Ishikawa (cell line): Measurements from ENCODE around the gene SPARCL1.

Experiments
- CEBPB ChIP-seq: IDR thresholded peaks from 2 replicates; pipeline ENCODE4 v1.6.1; 2012
- CREB1 ChIP-seq: IDR thresholded peaks from 2 replicates; pipeline ENCODE4 v1.6.1; 2012; ENCODE audit warnings: low read depth
- EGR1 ChIP-seq: IDR thresholded peaks from 2 replicates; pipeline ENCODE4 v1.6.1; 2012
- EP300 ChIP-seq: IDR thresholded peaks from 2 replicates; pipeline ENCODE4 v1.6.1; 2012; ENCODE audit warnings: borderline replicate concordance
- FOXM1 ChIP-seq: IDR thresholded peaks from 2 replicates; pipeline ENCODE4 v1.6.1; 2012; ENCODE audit warnings: low read depth, borderline replicate concordance
- NFIC ChIP-seq: IDR thresholded peaks from 2 replicates; pipeline ENCODE4 v1.6.1; 2012
- RAD21 ChIP-seq: IDR thresholded peaks from 2 replicates; pipeline ENCODE4 v1.6.1; 2012; ENCODE audit warnings: low read depth
- TAF1 ChIP-seq: IDR thresholded peaks from 2 replicates; pipeline ENCODE4 v1.6.1; 2012; ENCODE audit warnings: low read depth, mild to moderate bottlenecking
- TCF12 ChIP-seq: IDR thresholded peaks from 2 replicates; pipeline ENCODE4 v1.6.1; 2012; ENCODE audit warnings: low read depth
- TEAD4 ChIP-seq: IDR thresholded peaks from 2 replicates; pipeline ENCODE4 v1.6.1; 2012
- YY1 ChIP-seq: IDR thresholded peaks from 2 replicates; pipeline ENCODE4 v1.6.1; 2012; ENCODE audit warnings: low read depth
- ZBTB7A ChIP-seq: IDR thresholded peaks from 2 replicates; pipeline ENCODE4 v1.6.1; 2012; ENCODE audit warnings: low read depth
- TF ChIP-seq, protein P1 (sequence below): IDR thresholded peaks from 2 replicates; pipeline ENCODE4 v1.6.1; 2012; ENCODE audit warnings: low read depth, mild to moderate bottlenecking
- TF ChIP-seq, protein P2 (sequence below): IDR thresholded peaks from 2 replicates; pipeline ENCODE4 v1.6.1; 2012
- TF ChIP-seq, protein P3 (sequence below): IDR thresholded peaks from 2 replicates; pipeline ENCODE4 v1.6.1; 2012

SPARCL1 gene

DNA sequence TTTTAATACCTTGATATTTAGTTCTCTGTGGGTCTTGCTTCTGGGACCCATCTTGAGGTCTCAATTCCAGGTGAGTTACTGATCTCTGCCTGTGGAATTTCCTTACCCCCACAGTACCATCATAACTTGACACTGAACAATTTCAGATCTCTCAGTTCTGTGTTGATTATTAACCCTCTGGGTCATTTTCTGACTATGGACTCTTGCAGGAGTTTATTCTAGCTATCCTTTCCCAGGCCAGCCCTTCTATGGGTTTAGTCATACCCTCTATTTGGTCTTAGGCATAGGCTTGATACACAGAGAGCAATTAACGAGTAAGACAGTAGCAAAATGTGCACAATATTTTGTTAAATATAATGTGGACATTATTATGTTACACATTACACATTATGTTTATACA, 3.7 kb upstream of the SPARCL1 start:
- TF ChIP-seq TEAD4 (no peak), TCF12 (no peak), NFIC (no peak), YY1 (no peak), CEBPB (no peak), CREB1 (no peak), RAD21 (no peak), EP300 (no peak), FOXM1 (no peak), TAF1 (no peak), EGR1 (no peak), ZBTB7A (no peak)
- TF ChIP-seq, protein P1, sequence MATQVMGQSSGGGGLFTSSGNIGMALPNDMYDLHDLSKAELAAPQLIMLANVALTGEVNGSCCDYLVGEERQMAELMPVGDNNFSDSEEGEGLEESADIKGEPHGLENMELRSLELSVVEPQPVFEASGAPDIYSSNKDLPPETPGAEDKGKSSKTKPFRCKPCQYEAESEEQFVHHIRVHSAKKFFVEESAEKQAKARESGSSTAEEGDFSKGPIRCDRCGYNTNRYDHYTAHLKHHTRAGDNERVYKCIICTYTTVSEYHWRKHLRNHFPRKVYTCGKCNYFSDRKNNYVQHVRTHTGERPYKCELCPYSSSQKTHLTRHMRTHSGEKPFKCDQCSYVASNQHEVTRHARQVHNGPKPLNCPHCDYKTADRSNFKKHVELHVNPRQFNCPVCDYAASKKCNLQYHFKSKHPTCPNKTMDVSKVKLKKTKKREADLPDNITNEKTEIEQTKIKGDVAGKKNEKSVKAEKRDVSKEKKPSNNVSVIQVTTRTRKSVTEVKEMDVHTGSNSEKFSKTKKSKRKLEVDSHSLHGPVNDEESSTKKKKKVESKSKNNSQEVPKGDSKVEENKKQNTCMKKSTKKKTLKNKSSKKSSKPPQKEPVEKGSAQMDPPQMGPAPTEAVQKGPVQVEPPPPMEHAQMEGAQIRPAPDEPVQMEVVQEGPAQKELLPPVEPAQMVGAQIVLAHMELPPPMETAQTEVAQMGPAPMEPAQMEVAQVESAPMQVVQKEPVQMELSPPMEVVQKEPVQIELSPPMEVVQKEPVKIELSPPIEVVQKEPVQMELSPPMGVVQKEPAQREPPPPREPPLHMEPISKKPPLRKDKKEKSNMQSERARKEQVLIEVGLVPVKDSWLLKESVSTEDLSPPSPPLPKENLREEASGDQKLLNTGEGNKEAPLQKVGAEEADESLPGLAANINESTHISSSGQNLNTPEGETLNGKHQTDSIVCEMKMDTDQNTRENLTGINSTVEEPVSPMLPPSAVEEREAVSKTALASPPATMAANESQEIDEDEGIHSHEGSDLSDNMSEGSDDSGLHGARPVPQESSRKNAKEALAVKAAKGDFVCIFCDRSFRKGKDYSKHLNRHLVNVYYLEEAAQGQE, result no peak
- TF ChIP-seq, protein P2, sequence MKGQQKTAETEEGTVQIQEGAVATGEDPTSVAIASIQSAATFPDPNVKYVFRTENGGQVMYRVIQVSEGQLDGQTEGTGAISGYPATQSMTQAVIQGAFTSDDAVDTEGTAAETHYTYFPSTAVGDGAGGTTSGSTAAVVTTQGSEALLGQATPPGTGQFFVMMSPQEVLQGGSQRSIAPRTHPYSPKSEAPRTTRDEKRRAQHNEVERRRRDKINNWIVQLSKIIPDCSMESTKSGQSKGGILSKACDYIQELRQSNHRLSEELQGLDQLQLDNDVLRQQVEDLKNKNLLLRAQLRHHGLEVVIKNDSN, result no peak
- TF ChIP-seq, protein P3, sequence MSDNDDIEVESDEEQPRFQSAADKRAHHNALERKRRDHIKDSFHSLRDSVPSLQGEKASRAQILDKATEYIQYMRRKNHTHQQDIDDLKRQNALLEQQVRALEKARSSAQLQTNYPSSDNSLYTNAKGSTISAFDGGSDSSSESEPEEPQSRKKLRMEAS, result no peak

DNA sequence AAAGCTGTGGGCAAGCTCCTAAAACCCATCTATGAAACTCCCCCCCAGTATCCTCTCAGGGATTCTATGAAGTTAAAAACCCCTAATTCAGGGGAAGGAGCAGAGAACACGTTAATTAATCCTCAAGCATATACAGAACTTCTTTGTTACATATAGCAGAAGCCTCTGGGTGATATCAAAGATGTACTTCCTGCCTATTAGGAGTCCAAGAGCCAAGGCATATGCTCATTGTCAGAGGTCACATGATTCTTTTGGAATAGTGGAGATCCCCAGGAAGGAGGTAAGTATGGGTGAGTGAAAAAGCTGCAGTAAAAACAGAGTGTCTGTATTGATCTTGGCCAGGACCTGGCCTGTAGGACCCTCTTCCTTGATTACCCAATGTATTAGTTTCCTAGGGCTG, 2.9 kb upstream of the SPARCL1 start:
- TF ChIP-seq, protein P3, result no peak
- TF ChIP-seq ZBTB7A (no peak), FOXM1 (no peak), YY1 (no peak), TCF12 (no peak), EP300 (no peak), NFIC (no peak), EGR1 (no peak), TAF1 (no peak), CEBPB (no peak), RAD21 (no peak)
- TF ChIP-seq, protein P1, result no peak
- TF ChIP-seq, protein P2, result no peak

DNA sequence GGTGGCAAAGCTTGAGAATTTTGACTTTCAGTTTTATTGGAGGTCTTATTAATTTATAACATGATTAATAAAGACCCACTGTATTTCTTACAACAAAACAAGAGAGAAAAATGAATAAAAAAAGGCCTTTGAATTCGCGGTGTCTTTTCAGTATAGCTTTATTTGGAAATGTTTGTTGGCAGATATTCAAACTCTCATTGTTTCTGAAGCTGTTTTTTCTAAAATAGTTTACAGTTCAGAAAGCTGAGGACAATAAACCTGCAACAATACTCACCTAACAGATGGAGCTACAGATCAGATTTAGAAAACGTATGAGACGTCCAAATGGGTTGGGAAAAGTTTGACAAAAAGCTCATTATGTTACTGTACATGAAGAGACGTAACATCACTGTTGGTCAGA, 2.4 kb upstream of the SPARCL1 start:
- no peak for TF ChIP-seq TAF1

DNA sequence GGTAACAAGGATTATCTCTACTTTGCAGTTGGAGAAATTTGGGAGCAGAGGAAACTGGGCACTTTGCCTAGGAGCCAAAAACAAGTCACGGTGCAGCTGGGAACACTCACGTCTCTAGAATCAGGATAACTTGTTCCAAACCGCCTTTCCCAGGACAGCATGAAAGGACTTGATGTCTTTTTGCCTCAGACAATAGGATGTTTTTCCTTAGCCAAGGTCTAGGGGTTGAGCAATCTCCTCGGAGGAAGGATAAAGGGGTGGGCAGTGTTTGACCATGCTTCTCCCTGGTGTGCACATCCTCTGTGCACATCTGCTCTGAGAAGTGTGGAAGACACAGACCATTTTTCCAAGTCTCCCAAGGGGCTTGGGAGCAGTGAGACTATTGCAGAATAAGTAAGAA, 1.7 kb upstream of the SPARCL1 start:
- TF ChIP-seq, protein P2, result no peak
- no peak for TF ChIP-seq YY1
- no peak for TF ChIP-seq FOXM1
- TF ChIP-seq, protein P1, result no peak
- no peak for TF ChIP-seq EGR1
- TF ChIP-seq RAD21, result no peak
- no peak for TF ChIP-seq TEAD4
- no peak for TF ChIP-seq EP300
- TF ChIP-seq CREB1, result no peak
- TF ChIP-seq CEBPB, result no peak
